Fibroblast of skin of scalp (primary cell): Measurements from ENCODE around the gene OR4M1. TPM values are rescaled to one million over a fixed set of nuclear protein-coding genes. Genes with fewer than 3 reads are reported as not detected.
"Not testable (repeated sequence)": the region's sequence is repeated elsewhere in the genome, so short reads cannot be mapped to it uniquely, and the experiment has no call there.

Experiments
- DNase-seq: peaks from one replicate; pipeline ENCODE4 v3.0.0-alpha.2; 2013
- polyA plus RNA-seq, 2 experiments: library from polyadenylated mRNA; unstranded; fragments of 120-200 nt; gene quantifications; one replicate each; pipeline ENCODE4 v1.2.1, GENCODE V29; 2013; ENCODE audit not compliant: insufficient read length in 2 of 2

The OR4M1 gene
- not detected for polyA plus RNA-seq (2013, experiment 1 of 2; ENCODE audit: insufficient read length)
- polyA plus RNA-seq (2013, experiment 2 of 2; ENCODE audit: insufficient read length), result not detected

- not testable (repeated sequence) for DNase-seq
Measured at GRCh38 chr14:19773204-19773603, at the start of gene OR4M1. Gene OR4M1 (plus strand): TSS chr14:19773504. CDS start chr14:19780323, 6,819 bp downstream.

- no peak for DNase-seq
Measured at GRCh38 chr14:19729359-19729758, 43.9 kb upstream of the OR4M1 start.

- no peak for DNase-seq
Measured at GRCh38 chr14:19729763-19730162, 43.5 kb upstream of the OR4M1 start.

GRCh38 chr14:19733893-19734292 lies 39.4 kb upstream of the OR4M1 start:
- not testable (repeated sequence) for DNase-seq

- DNase-seq, result no peak
Measured at GRCh38 chr14:19743256-19743655, 30.0 kb upstream of the OR4M1 start, which contains the start of gene OR4Q3. Gene OR4Q3 (plus strand): TSS chr14:19743571.

- not testable (repeated sequence) for DNase-seq
Measured at GRCh38 chr14:19752316-19752715, 21.0 kb upstream of the OR4M1 start.

- DNase-seq, result no peak
Measured at GRCh38 chr14:19754172-19754571, 19.1 kb upstream of the OR4M1 start.

GRCh38 chr14:19771491-19771890 lies 1.8 kb upstream of the OR4M1 start:
- DNase-seq, result not testable (repeated sequence)

- no peak for DNase-seq
Measured at GRCh38 chr14:19771895-19772430, 1.3 kb upstream of the OR4M1 start.

GRCh38 chr14:19772454-19772853 lies 850 bp upstream of the OR4M1 start:
- DNase-seq, result not testable (repeated sequence)

GRCh38 chr14:19775587-19775986 lies 2.3 kb downstream of the OR4M1 start:
- no peak for DNase-seq

GRCh38 chr14:19785848-19786247 lies 12.5 kb downstream of the OR4M1 start:
- not testable (repeated sequence) for DNase-seq

GRCh38 chr14:19787318-19787717 lies 14.0 kb downstream of the OR4M1 start:
- DNase-seq, result not testable (repeated sequence)

- DNase-seq, result not testable (repeated sequence)
Measured at GRCh38 chr14:19788150-19788549, 14.8 kb downstream of the OR4M1 start.

- DNase-seq, result not testable (repeated sequence)
Measured at GRCh38 chr14:19796520-19797108, 23.3 kb downstream of the OR4M1 start.

- DNase-seq, result no peak
Measured at GRCh38 chr14:19799880-19800279, 26.6 kb downstream of the OR4M1 start.

- no peak for DNase-seq
Measured at GRCh38 chr14:19800282-19801117, 27.2 kb downstream of the OR4M1 start.

- no peak for DNase-seq
Measured at GRCh38 chr14:19801118-19801464, 27.8 kb downstream of the OR4M1 start.

GRCh38 chr14:19803470-19803869 lies 30.2 kb downstream of the OR4M1 start, which contains the start of gene OR4N2:
Gene OR4N2 (plus strand): TSS chr14:19803770. CDS start chr14:19827449, 23,679 bp downstream.
- not testable (repeated sequence) for DNase-seq

- not testable (repeated sequence) for DNase-seq
Measured at GRCh38 chr14:19813171-19813920, 40.0 kb downstream of the OR4M1 start.

- DNase-seq, result not testable (repeated sequence)
Measured at GRCh38 chr14:19819879-19820278, 46.6 kb downstream of the OR4M1 start.

- DNase-seq, result not testable (repeated sequence)
Measured at GRCh38 chr14:19821016-19821415, 47.7 kb downstream of the OR4M1 start.

- no peak for DNase-seq
Measured at GRCh38 chr14:19823178-19823577, 49.9 kb downstream of the OR4M1 start.
